Activated T-cell treated with anti-CD3 and anti-CD28 coated beads, Interleukin-2, amount 50 U/mL, for 72 hours (primary cell): ENCODE results near the gene FAM110D. TPM values are rescaled to one million over a fixed set of nuclear protein-coding genes. Genes with fewer than 3 reads are reported as not detected.

ENCODE experiments used
- ATAC-seq, 2 donors: fragments of 150-1000 bp; cut with Tn5 transposase; replicated peaks in 1 of 2; 2 replicates each; pipeline ENCODE4 v1.10.0; 2021; ENCODE audit warnings: moderate library complexity in 2 of 2, mild to moderate bottlenecking in 1 of 2
- DNase-seq, 2 donors: peaks; one replicate each; pipeline ENCODE4 v3.0.0; 2021 to 2022; ENCODE audit warnings: mixed read lengths in 1 of 2
- H3K27ac Mint-ChIP-seq: one replicate; pipeline ENCODE4 v1.8.0; 2022; ENCODE audit warnings: mild to moderate bottlenecking, moderate library complexity, mixed read lengths
- H3K27me3 Mint-ChIP-seq: one replicate; pipeline ENCODE4 v1.8.0; 2022; ENCODE audit warnings: low read depth, mixed read lengths
- H3K36me3 Mint-ChIP-seq, 2 donors: one replicate each; pipeline ENCODE4 v1.8.0; 2022; ENCODE audit warnings: mixed read lengths in 2 of 2, mild to moderate bottlenecking in 1 of 2; ENCODE audit not compliant: insufficient read depth in 2 of 2
- H3K4me1 Mint-ChIP-seq: one replicate; pipeline ENCODE4 v1.8.0; 2022; ENCODE audit warnings: low read depth, mixed read lengths
- H3K4me3 Mint-ChIP-seq, 2 donors: one replicate each; pipeline ENCODE4 v1.8.0; 2022; ENCODE audit warnings: mild to moderate bottlenecking in 2 of 2, mixed read lengths in 2 of 2, moderate library complexity in 2 of 2
- H3K9me3 Mint-ChIP-seq, 2 donors: one replicate each; pipeline ENCODE4 v1.8.0; 2022; ENCODE audit warnings: mixed read lengths in 2 of 2
- total RNA-seq, 2 donors: library from RNA; stranded (reverse); gene quantifications; one replicate each; pipeline ENCODE4 v1.2.3, GENCODE V29; 2022

Gene FAM110D
- total RNA-seq, 2 donors from 2014 or later = not detected

GRCh38 chr1:26145041-26145959 lies 13.6 kb upstream of the FAM110D start:
- no peaks in the 10 kb centered on the region for H3K36me3 Mint-ChIP-seq
- no peaks in the 10 kb centered on the region for H3K27me3 Mint-ChIP-seq
- no peaks in the 10 kb centered on the region for H3K9me3 Mint-ChIP-seq
- no peak overlapping the region for H3K4me3 Mint-ChIP-seq
- ATAC-seq = peak; percentile 87 to 91
- H3K27ac Mint-ChIP-seq = no peak overlapping the region
- peak; percentile 70 to 83 for DNase-seq
- H3K4me1 Mint-ChIP-seq = no peaks in the 10 kb centered on the region

GRCh38 chr1:26145960-26146294 lies 13.0 kb upstream of the FAM110D start:
- ATAC-seq (no peak), DNase-seq (no peak)
- Mint-ChIP-seq H3K27me3 (no peaks in the 10 kb centered on the region), H3K4me1 (no peaks in the 10 kb centered on the region), H3K36me3 (no peaks in the 10 kb centered on the region), H3K9me3 (no peaks in the 10 kb centered on the region), H3K27ac (no peak overlapping the region), H3K4me3 (no peak overlapping the region)

- Mint-ChIP-seq H3K9me3 (no peaks in the 10 kb centered on the region), H3K27me3 (peaks cover 3% of the 10 kb centered on the region), H3K4me1 (no peaks in the 10 kb centered on the region), H3K4me3 (no peak overlapping the region), H3K27ac (no peak overlapping the region), H3K36me3 (no peaks in the 10 kb centered on the region)
- ATAC-seq (no peak), DNase-seq (no peak)
Observed at GRCh38 chr1:26148887-26149286, 10.0 kb upstream of the FAM110D start.

- Mint-ChIP-seq H3K36me3 (no peaks in the 10 kb centered on the region), H3K27me3 (peaks cover 36% of the 10 kb centered on the region), H3K4me1 (peaks cover 4% of the 10 kb centered on the region), H3K4me3 (no peak overlapping the region), H3K9me3 (no peaks in the 10 kb centered on the region), H3K27ac (no peak overlapping the region)
- ATAC-seq (no peak), DNase-seq (no peak)
Observed at GRCh38 chr1:26153966-26154532, 4.8 kb upstream of the FAM110D start.

GRCh38 chr1:26154750-26155149 lies 4.1 kb upstream of the FAM110D start:
- DNase-seq = no peak
- H3K4me3 Mint-ChIP-seq = no peak overlapping the region
- ATAC-seq = no peak
- H3K27me3 Mint-ChIP-seq = peaks cover 43% of the 10 kb centered on the region
- no peaks in the 10 kb centered on the region for H3K36me3 Mint-ChIP-seq
- no peak overlapping the region for H3K27ac Mint-ChIP-seq
- peaks cover 4% of the 10 kb centered on the region for H3K4me1 Mint-ChIP-seq
- H3K9me3 Mint-ChIP-seq = no peaks in the 10 kb centered on the region

GRCh38 chr1:26155370-26156284 lies 3.3 kb upstream of the FAM110D start:
- H3K27me3 Mint-ChIP-seq = peaks cover 44% of the 10 kb centered on the region
- peaks cover 4% of the 10 kb centered on the region for H3K4me1 Mint-ChIP-seq
- H3K4me3 Mint-ChIP-seq = no peak overlapping the region
- no peak for DNase-seq
- H3K36me3 Mint-ChIP-seq = no peaks in the 10 kb centered on the region
- ATAC-seq = no peak
- no peaks in the 10 kb centered on the region for H3K9me3 Mint-ChIP-seq
- no peak overlapping the region for H3K27ac Mint-ChIP-seq

- Mint-ChIP-seq H3K4me3 (no peak overlapping the region), H3K27ac (no peak overlapping the region), H3K4me1 (peaks cover 4% of the 10 kb centered on the region), H3K27me3 (peaks cover 44% of the 10 kb centered on the region), H3K36me3 (no peaks in the 10 kb centered on the region), H3K9me3 (no peaks in the 10 kb centered on the region)
- no peak for DNase-seq
- ATAC-seq = no peak
Observed at GRCh38 chr1:26156285-26157038, 2.4 kb upstream of the FAM110D start.

- DNase-seq (no peak), ATAC-seq (no peak)
- Mint-ChIP-seq H3K27ac (no peak overlapping the region), H3K36me3 (no peaks in the 10 kb centered on the region), H3K4me3 (no peak overlapping the region), H3K9me3 (no peaks in the 10 kb centered on the region), H3K27me3 (peaks cover 58% of the 10 kb centered on the region), H3K4me1 (peaks cover 9% of the 10 kb centered on the region)
Observed at GRCh38 chr1:26158271-26158907, 490 bp upstream of the FAM110D start.

GRCh38 chr1:26159743-26160039 lies 812 bp downstream of the FAM110D start:
- no peak for ATAC-seq
- H3K4me3 Mint-ChIP-seq = no peak overlapping the region
- H3K4me1 Mint-ChIP-seq = peaks cover 12% of the 10 kb centered on the region
- H3K36me3 Mint-ChIP-seq = no peaks in the 10 kb centered on the region
- no peak for DNase-seq
- no peaks in the 10 kb centered on the region for H3K9me3 Mint-ChIP-seq
- H3K27ac Mint-ChIP-seq = no peak overlapping the region
- peaks cover 60% of the 10 kb centered on the region for H3K27me3 Mint-ChIP-seq

GRCh38 chr1:26160527-26161414 lies 1.9 kb downstream of the FAM110D start:
- no peaks in the 10 kb centered on the region for H3K36me3 Mint-ChIP-seq
- DNase-seq = no peak
- H3K4me3 Mint-ChIP-seq = peak overlapping the region; percentile 45 to 54
- H3K27me3 Mint-ChIP-seq = peaks cover 56% of the 10 kb centered on the region
- no peaks in the 10 kb centered on the region for H3K9me3 Mint-ChIP-seq
- no peak overlapping the region for H3K27ac Mint-ChIP-seq
- H3K4me1 Mint-ChIP-seq = peaks cover 23% of the 10 kb centered on the region
- ATAC-seq = no peak

GRCh38 chr1:26161415-26162219 lies 2.7 kb downstream of the FAM110D start:
- peak; percentile 52 to 59 for DNase-seq
- peak; percentile 60 to 62 for ATAC-seq
- Mint-ChIP-seq H3K27ac (no peak overlapping the region), H3K4me1 (peaks cover 24% of the 10 kb centered on the region), H3K9me3 (no peaks in the 10 kb centered on the region), H3K27me3 (peaks cover 48% of the 10 kb centered on the region), H3K4me3 (peak overlapping the region; percentile 55 to 76), H3K36me3 (no peaks in the 10 kb centered on the region)
